ENCODE results near the gene PPFIA2.

DNA sequence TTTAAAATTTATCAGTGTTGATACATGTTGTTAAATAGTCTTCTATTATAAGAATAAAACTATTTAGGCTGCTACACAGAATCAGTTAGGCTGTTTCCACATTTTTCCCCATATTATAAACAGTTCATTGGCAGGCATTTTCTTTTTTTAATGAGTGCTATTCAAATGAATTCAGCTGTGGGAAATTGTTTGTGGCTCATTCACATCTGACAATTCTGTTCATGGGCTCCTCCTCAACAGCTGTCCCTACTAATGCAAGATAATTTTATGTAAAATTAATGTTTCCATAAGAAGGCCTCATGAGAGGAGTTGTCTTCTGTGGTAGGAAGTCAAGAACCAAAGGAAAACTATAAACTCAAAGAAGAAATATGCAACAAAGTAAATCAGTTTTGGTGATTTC lies 218.0 kb downstream of the PPFIA2 start:
- TF ChIP-seq, protein P1, sequence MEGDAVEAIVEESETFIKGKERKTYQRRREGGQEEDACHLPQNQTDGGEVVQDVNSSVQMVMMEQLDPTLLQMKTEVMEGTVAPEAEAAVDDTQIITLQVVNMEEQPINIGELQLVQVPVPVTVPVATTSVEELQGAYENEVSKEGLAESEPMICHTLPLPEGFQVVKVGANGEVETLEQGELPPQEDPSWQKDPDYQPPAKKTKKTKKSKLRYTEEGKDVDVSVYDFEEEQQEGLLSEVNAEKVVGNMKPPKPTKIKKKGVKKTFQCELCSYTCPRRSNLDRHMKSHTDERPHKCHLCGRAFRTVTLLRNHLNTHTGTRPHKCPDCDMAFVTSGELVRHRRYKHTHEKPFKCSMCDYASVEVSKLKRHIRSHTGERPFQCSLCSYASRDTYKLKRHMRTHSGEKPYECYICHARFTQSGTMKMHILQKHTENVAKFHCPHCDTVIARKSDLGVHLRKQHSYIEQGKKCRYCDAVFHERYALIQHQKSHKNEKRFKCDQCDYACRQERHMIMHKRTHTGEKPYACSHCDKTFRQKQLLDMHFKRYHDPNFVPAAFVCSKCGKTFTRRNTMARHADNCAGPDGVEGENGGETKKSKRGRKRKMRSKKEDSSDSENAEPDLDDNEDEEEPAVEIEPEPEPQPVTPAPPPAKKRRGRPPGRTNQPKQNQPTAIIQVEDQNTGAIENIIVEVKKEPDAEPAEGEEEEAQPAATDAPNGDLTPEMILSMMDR (IDR thresholded peaks at IDR 0.05), result no peak
- TF ChIP-seq, protein P2, sequence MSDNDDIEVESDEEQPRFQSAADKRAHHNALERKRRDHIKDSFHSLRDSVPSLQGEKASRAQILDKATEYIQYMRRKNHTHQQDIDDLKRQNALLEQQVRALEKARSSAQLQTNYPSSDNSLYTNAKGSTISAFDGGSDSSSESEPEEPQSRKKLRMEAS (CRISPR knock-in tag; IDR thresholded peaks at IDR 0.05), result no peak
- TF ChIP-seq E2F4 (CRISPR knock-in tag; IDR thresholded peaks at IDR 0.05; ENCODE audit: borderline replicate concordance, low read depth), result no peak
- TF ChIP-seq ZBTB21 (CRISPR knock-in tag; IDR thresholded peaks at IDR 0.05; ENCODE audit: borderline replicate concordance), result no peak
- no peak for TF ChIP-seq FOXJ3 (CRISPR knock-in tag; IDR thresholded peaks at IDR 0.05; ENCODE audit: borderline replicate concordance)
- TF ChIP-seq IRF1 (CRISPR knock-in tag; IDR thresholded peaks at IDR 0.05), result no peak
- no peak for TF ChIP-seq ELF4 (CRISPR knock-in tag; IDR thresholded peaks at IDR 0.05; ENCODE audit: low read depth)

Data from WTC11 (cell line).